ENCODE data around the gene KCNJ4. TPM values are rescaled to one million over a fixed set of nuclear protein-coding genes. Genes with fewer than 3 reads are reported as not detected.

Gene KCNJ4
- polyA plus RNA-seq, 4 donors = 0.06 to 2.1 TPM; not detected in 2

GRCh38 chr22:38419121-38419857 is 35.7 kb downstream of the KCNJ4 start:
- Histone ChIP-seq H3K36me3 (ENCODE audit: control insufficient read depth in 3 of 3, insufficient read depth in 2 of 3, low read depth in 1 of 3, low read length in 3 of 3) (no peaks in the 10 kb centered on the region), H3K9me3 (ENCODE audit: control insufficient read depth in 2 of 2, insufficient read depth in 1 of 2, low read depth in 1 of 2, low read length in 1 of 2) (no peaks in the 10 kb centered on the region), H3K27ac (ENCODE audit: low read depth in 1 of 3, low read length in 2 of 3) (no peak overlapping the region), H3K4me1 (ENCODE audit: control insufficient read depth in 3 of 3, insufficient read depth in 2 of 3, low read depth in 1 of 3, low read length in 2 of 3) (peaks cover 0 to 24% (median 5%) of the 10 kb centered on the region in 3 donors), H3K27me3 (ENCODE audit: control insufficient read depth in 3 of 3, insufficient read depth in 3 of 3, low read length in 3 of 3) (no peaks in the 10 kb centered on the region), H3K4me3 (ENCODE audit: low read depth in 1 of 3, low read length in 3 of 3) (no peak overlapping the region)
- FAIRE-seq (no peak), DNase-seq (no peak)
- WGBS, 3 donors = 82 to 85% (median 84%) methylated on average over 14 of the region's 14 CpGs

GRCh38 chr22:38418589-38418988 is 36.4 kb downstream of the KCNJ4 start:
- no peaks in the 10 kb centered on the region for H3K36me3 ChIP-seq (ENCODE audit: control insufficient read depth in 3 of 3, insufficient read depth in 2 of 3, low read depth in 1 of 3, low read length in 3 of 3)
- DNase-seq (no peak), FAIRE-seq (no peak)
- no peak overlapping the region for H3K4me3 ChIP-seq (ENCODE audit: low read depth in 1 of 3, low read length in 3 of 3)
- no peaks in the 10 kb centered on the region for H3K27me3 ChIP-seq (ENCODE audit: control insufficient read depth in 3 of 3, insufficient read depth in 3 of 3, low read length in 3 of 3)
- H3K27ac ChIP-seq (ENCODE audit: low read depth in 1 of 3, low read length in 2 of 3) = no peak overlapping the region
- WGBS, 3 donors = 88 to 93% (median 88%) methylated on average over 14 of the region's 14 CpGs
- H3K9me3 ChIP-seq (ENCODE audit: control insufficient read depth in 2 of 2, insufficient read depth in 1 of 2, low read depth in 1 of 2, low read length in 1 of 2) = no peaks in the 10 kb centered on the region
- H3K4me1 ChIP-seq (ENCODE audit: control insufficient read depth in 3 of 3, insufficient read depth in 2 of 3, low read depth in 1 of 3, low read length in 2 of 3) = peaks cover 0 to 19% (median 2%) of the 10 kb centered on the region in 3 donors

GRCh38 chr22:38417252-38418060 is 37.5 kb downstream of the KCNJ4 start:
- Histone ChIP-seq H3K4me3 (ENCODE audit: low read depth in 1 of 3, low read length in 3 of 3) (no peak overlapping the region), H3K27me3 (ENCODE audit: control insufficient read depth in 3 of 3, insufficient read depth in 3 of 3, low read length in 3 of 3) (no peaks in the 10 kb centered on the region), H3K27ac (ENCODE audit: low read depth in 1 of 3, low read length in 2 of 3) (no peak overlapping the region), H3K4me1 (ENCODE audit: control insufficient read depth in 3 of 3, insufficient read depth in 2 of 3, low read depth in 1 of 3, low read length in 2 of 3) (peaks cover 0 to 12% (median 0%) of the 10 kb centered on the region in 3 donors), H3K36me3 (ENCODE audit: control insufficient read depth in 3 of 3, insufficient read depth in 2 of 3, low read depth in 1 of 3, low read length in 3 of 3) (no peaks in the 10 kb centered on the region), H3K9me3 (ENCODE audit: control insufficient read depth in 2 of 2, insufficient read depth in 1 of 2, low read depth in 1 of 2, low read length in 1 of 2) (no peaks in the 10 kb centered on the region)
- no peak for FAIRE-seq
- DNase-seq = no peak
- WGBS, 3 donors = 79 to 85% (median 82%) methylated on average over 16 of the region's 16 CpGs

- Histone ChIP-seq H3K9me3 (ENCODE audit: control insufficient read depth in 2 of 2, insufficient read depth in 1 of 2, low read depth in 1 of 2, low read length in 1 of 2) (no peaks in the 10 kb centered on the region), H3K4me3 (ENCODE audit: low read depth in 1 of 3, low read length in 3 of 3) (no peak overlapping the region), H3K27ac (ENCODE audit: low read depth in 1 of 3, low read length in 2 of 3) (no peak overlapping the region), H3K36me3 (ENCODE audit: control insufficient read depth in 3 of 3, insufficient read depth in 2 of 3, low read depth in 1 of 3, low read length in 3 of 3) (no peaks in the 10 kb centered on the region), H3K27me3 (ENCODE audit: control insufficient read depth in 3 of 3, insufficient read depth in 3 of 3, low read length in 3 of 3) (no peaks in the 10 kb centered on the region), H3K4me1 (ENCODE audit: control insufficient read depth in 3 of 3, insufficient read depth in 2 of 3, low read depth in 1 of 3, low read length in 2 of 3) (peaks cover 0 to 9% (median 0%) of the 10 kb centered on the region in 3 donors)
- WGBS, 3 donors = 89 to 90% (median 89%) methylated on average over 18 of the region's 18 CpGs
- DNase-seq (no peak), FAIRE-seq (no peak)
Observed at GRCh38 chr22:38416621-38417251, 38.3 kb downstream of the KCNJ4 start.

- no peak overlapping the region for H3K4me3 ChIP-seq (ENCODE audit: low read depth in 1 of 3, low read length in 3 of 3)
- WGBS, 3 donors = 69 to 74% (median 72%) methylated on average over 22 of the region's 22 CpGs
- FAIRE-seq = no peak
- H3K27ac ChIP-seq (ENCODE audit: low read depth in 1 of 3, low read length in 2 of 3) = no peak overlapping the region
- no peaks in the 10 kb centered on the region for H3K27me3 ChIP-seq (ENCODE audit: control insufficient read depth in 3 of 3, insufficient read depth in 3 of 3, low read length in 3 of 3)
- H3K4me1 ChIP-seq (ENCODE audit: control insufficient read depth in 3 of 3, insufficient read depth in 2 of 3, low read depth in 1 of 3, low read length in 2 of 3) = peaks cover 0 to 4% (median 0%) of the 10 kb centered on the region in 3 donors
- H3K36me3 ChIP-seq (ENCODE audit: control insufficient read depth in 3 of 3, insufficient read depth in 2 of 3, low read depth in 1 of 3, low read length in 3 of 3) = no peaks in the 10 kb centered on the region
- peak in 1 of 2 donors; percentile 1 for DNase-seq
- H3K9me3 ChIP-seq (ENCODE audit: control insufficient read depth in 2 of 2, insufficient read depth in 1 of 2, low read depth in 1 of 2, low read length in 1 of 2) = no peaks in the 10 kb centered on the region
Observed at GRCh38 chr22:38415561-38416321, 39.3 kb downstream of the KCNJ4 start.

GRCh38 chr22:38415046-38415445 is 40.0 kb downstream of the KCNJ4 start:
- Histone ChIP-seq H3K9me3 (ENCODE audit: control insufficient read depth in 2 of 2, insufficient read depth in 1 of 2, low read depth in 1 of 2, low read length in 1 of 2) (no peaks in the 10 kb centered on the region), H3K4me3 (ENCODE audit: low read depth in 1 of 3, low read length in 3 of 3) (no peak overlapping the region), H3K27me3 (ENCODE audit: control insufficient read depth in 3 of 3, insufficient read depth in 3 of 3, low read length in 3 of 3) (no peaks in the 10 kb centered on the region), H3K4me1 (ENCODE audit: control insufficient read depth in 3 of 3, insufficient read depth in 2 of 3, low read depth in 1 of 3, low read length in 2 of 3) (peaks cover 0 to 4% (median 0%) of the 10 kb centered on the region in 3 donors), H3K27ac (ENCODE audit: low read depth in 1 of 3, low read length in 2 of 3) (no peak overlapping the region), H3K36me3 (ENCODE audit: control insufficient read depth in 3 of 3, insufficient read depth in 2 of 3, low read depth in 1 of 3, low read length in 3 of 3) (no peaks in the 10 kb centered on the region)
- 79 to 87% (median 83%) methylated on average over 12 of the region's 12 CpGs for WGBS, 3 donors
- DNase-seq (no peak), FAIRE-seq (no peak)

GRCh38 chr22:38414009-38414395 is 41.0 kb downstream of the KCNJ4 start:
- Histone ChIP-seq H3K36me3 (ENCODE audit: control insufficient read depth in 3 of 3, insufficient read depth in 2 of 3, low read depth in 1 of 3, low read length in 3 of 3) (no peaks in the 10 kb centered on the region), H3K27ac (ENCODE audit: low read depth in 1 of 3, low read length in 2 of 3) (no peak overlapping the region), H3K27me3 (ENCODE audit: control insufficient read depth in 3 of 3, insufficient read depth in 3 of 3, low read length in 3 of 3) (no peaks in the 10 kb centered on the region), H3K9me3 (ENCODE audit: control insufficient read depth in 2 of 2, insufficient read depth in 1 of 2, low read depth in 1 of 2, low read length in 1 of 2) (no peaks in the 10 kb centered on the region), H3K4me1 (ENCODE audit: control insufficient read depth in 3 of 3, insufficient read depth in 2 of 3, low read depth in 1 of 3, low read length in 2 of 3) (peaks cover 0 to 4% (median 0%) of the 10 kb centered on the region in 3 donors), H3K4me3 (ENCODE audit: low read depth in 1 of 3, low read length in 3 of 3) (no peak overlapping the region)
- 85 to 95% (median 93%) methylated on average over 7 of the region's 7 CpGs for WGBS, 3 donors
- FAIRE-seq (no peak), DNase-seq (no peak)

Data from small intestine (tissue), 7 donors.